Urothelium cell line (cell line): ENCODE results near the gene DPH1.
"Not testable (repeated sequence)": the region's sequence is repeated elsewhere in the genome, so short reads cannot be mapped to it uniquely, and the experiment has no call there.

Experiments
- DNase-seq: peaks from one replicate; pipeline ENCODE4 v3.0.0; 2011; ENCODE audit warnings: low spot score, mixed read lengths
- FAIRE-seq: peaks from 2 replicates; lab custom pipeline; 2011; peaks lifted over from hg19 to GRCh38; lab: Jason Lieb, UNC

Gene DPH1

GRCh38 chr17:2008332-2009126 is 21.4 kb upstream of the DPH1 start:
- no peak for FAIRE-seq
- DNase-seq = no peak

- DNase-seq (no peak), FAIRE-seq (no peak)
Observed at GRCh38 chr17:2009737-2010136, 20.2 kb upstream of the DPH1 start.

DNA sequence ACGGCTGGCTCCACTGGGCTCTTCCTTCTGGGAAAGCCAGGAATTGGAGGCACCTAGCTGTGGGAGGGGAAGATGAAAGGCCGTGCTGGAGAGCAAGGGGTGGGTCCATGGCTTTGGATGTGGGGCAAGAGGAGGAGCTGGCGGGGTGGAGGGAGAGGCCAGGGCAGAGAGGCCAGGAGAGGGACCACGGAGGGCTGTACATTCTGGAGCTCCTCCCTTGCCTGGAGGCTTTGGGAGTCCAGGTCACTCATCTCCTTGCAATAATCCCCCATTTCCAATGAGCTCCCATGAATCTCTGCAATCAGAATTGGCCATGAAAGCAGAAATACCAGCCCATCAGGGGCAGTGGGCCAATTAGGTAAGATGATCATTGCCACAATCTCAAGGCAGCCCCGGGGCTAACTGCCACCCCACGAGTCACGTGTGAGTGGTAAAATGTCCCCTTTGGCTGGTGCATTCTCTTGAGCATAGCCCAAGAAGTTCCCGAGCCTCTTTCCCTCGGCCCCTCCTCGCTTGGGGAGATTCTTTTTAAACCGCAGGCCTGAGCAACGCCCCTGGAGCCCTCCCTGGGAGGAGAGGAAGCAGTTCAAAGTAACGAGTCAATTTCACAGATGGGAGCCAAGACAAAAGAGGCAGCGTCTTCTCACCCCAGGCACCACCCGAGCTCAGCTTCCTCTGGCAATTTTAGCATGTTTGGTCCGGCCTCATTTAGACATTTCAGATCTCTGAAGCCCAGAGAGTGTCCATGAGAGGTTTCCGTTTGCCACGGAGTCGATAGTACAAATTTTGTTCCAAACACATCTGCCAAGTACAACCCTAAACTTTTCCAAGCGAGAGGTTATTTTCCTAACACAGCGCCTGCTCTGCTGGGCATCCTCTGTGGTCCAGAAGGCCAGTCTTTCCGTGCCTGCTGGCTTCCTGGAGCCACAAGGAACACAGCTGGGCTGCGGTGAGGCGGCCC is 18.3 kb upstream of the DPH1 start:
- no peak for FAIRE-seq

DNA sequence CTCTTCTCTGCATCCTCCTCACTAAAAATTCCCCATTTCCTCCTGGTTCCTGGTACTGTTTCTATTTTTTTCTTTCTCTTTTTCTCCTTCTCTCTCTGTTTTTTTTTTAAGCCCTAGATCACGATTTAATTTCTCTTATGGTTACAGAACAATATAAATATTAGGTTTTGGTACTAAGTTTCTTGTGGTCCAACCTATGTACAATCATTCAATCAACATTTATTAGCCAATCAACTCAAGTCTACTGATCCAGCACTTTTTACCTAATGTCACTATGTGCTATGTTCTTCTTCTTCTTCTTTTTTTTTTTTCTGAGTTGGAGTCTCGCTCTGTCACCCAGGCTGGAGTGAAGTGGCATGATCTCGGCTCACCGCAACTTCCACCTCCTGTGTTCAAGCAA is 17.5 kb upstream of the DPH1 start:
- no peak for DNase-seq
- FAIRE-seq = no peak

More for the DNA sequence above, 18.3 kb upstream of the DPH1 start:
- peak; percentile 36 for DNase-seq

DNA sequence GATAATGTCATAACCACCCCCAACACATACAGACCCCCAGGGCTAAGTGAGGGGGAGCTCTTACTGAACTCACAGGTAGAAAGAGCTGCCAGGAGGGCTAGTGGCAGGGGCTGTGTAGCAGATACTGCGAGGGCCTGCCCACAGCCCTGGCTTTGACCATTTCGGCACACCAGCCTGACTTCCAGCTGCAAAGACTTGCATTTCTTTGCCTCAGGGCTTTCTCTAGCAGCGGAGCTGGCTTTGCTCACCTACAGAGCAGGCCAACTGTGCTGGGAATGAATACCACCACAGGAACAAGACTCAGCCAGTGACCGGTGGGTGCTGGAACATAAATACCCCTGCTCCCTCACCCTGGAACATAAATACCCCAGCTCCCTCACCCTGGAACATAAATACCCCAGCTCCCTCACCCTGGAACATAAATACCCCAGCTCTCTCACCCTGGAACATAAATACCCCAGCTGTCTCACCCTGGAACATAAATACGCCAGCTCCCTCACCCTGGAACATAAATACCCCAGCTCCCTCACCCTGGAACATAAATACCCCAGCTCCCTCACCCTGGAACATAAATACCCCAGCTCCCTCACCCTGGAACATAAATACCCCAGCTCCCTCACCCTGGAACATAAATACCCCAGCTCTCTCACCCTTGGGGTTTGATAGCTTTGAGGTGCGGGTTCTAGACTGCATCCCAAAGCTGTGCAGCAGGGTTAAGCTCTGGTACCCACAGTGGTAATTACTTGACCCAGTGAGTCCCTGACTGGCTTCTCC is 16.5 kb upstream of the DPH1 start:
- FAIRE-seq, DNase-seq: not testable (repeated sequence)

- FAIRE-seq (no peak), DNase-seq (no peak)
Observed at GRCh38 chr17:2013994-2014317, 16.0 kb upstream of the DPH1 start.

- DNase-seq (no peak), FAIRE-seq (no peak)
Observed at GRCh38 chr17:2015314-2015713, 14.6 kb upstream of the DPH1 start.

- DNase-seq = no peak
- FAIRE-seq = no peak
Observed at GRCh38 chr17:2016494-2016893, 13.5 kb upstream of the DPH1 start.

GRCh38 chr17:2017274-2017941 is 12.5 kb upstream of the DPH1 start:
- FAIRE-seq (no peak), DNase-seq (no peak)

- no peak for DNase-seq
Observed at GRCh38 chr17:2018716-2019510, 11.0 kb upstream of the DPH1 start.

DNA sequence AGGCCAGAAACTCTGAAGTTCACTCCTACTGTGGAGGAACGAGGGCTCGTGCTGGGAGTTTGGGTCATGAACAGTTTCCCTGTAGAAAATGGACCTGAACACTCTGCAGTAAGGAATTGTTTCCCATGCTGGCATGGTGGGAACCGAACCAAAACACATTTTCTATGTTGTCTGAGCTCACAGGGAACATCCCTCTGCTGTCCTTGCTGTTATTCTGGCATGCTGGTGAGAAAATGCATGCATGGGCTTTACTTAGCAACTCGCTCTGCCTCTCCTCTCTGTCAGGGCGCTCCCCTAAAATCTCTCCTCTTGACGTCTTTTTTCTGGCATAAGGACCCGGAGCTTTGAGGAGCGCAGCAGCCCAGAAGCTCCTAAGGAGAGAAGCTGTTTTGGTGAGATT is 10.2 kb upstream of the DPH1 start:
- FAIRE-seq (no peak), DNase-seq (no peak)

More at GRCh38 chr17:2018716-2019510, 11.0 kb upstream of the DPH1 start:
- no peak for FAIRE-seq

GRCh38 chr17:2020721-2021120 is 9.2 kb upstream of the DPH1 start:
- DNase-seq = no peak
- FAIRE-seq = no peak

- no peak for DNase-seq
- no peak for FAIRE-seq
Observed at GRCh38 chr17:2022647-2023240, 7.2 kb upstream of the DPH1 start.

DNA sequence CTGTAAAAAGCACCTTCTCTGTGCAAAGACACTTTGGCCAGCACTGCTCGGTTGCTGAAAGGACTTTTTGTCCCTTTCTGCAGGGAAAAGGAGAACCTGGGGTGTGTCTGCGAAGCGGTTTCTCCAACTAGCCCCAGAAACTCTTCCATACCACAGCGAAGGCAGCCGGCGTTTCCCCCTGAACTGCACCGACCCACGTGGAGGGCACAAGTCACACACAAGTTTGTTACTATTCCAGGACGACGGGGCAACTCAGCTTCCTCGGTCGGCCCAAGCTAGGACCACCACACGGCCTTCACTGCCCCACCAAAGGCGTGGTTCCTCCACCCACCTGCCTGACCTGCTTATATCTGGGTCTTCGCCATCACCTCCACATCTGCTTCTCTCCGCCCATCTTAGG is 6.7 kb upstream of the DPH1 start:
- no peak for DNase-seq
- FAIRE-seq = no peak

DNA sequence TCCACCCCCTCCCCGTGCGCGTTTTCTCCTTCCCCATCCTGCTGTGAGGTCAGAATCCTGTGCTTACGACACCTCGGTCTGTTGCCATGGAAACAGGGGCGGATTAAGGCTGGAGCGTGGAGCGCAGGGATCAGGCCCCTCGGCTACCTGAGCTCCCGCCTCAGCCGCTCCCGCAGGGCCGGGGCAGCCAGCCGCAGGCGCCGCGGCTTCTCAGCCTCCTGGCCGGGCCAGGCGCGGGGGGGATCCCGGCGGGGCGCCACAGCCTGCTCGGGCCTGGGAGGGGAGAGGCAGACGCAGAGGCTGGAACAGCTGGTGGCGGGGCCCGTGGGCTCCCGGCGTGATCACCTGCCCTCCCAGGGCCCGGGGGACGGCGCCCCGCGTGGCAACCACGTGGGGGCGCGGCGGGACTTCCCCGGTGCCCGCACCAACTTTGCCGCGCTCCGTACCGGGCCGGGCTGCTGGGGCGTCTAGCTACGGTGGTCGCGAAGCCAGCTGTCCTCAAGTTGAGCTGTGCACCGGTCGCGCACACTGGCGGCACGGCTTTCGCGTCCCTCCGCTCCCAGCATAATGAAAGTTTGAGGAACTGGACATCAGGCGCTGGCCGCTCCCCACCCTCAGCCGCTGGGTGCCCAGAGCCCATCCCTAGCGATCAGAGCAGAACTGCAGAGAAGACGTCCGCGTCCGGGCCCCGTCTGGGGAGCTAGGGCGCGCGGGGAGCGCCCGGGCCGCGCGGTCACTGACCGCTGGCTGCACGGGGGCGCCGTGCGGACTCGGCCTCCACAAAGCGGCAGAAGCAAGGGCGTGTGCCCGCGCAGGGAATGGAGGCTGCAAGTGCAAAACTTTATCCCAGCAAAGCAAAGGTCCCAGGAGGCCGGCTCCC is 6.0 kb upstream of the DPH1 start:
- FAIRE-seq (no peak), DNase-seq (no peak)

GRCh38 chr17:2024572-2025219 is 5.3 kb upstream of the DPH1 start:
- FAIRE-seq (no peak), DNase-seq (no peak)

GRCh38 chr17:2025220-2025621 is 4.7 kb upstream of the DPH1 start, which contains the start of gene RTN4RL1:
Gene RTN4RL1, minus strand, starts transcription at chr17:2025334. Its CDS starts 469 bp downstream, at chr17:2024865.
- FAIRE-seq = no peak
- DNase-seq = peak; percentile 50
